ENCODE results near the gene MLN.

- TF ChIP-seq ZFX (IDR thresholded peaks at IDR 0.05) (no peak), POLR2AphosphoS5 (IDR thresholded peaks at IDR 0.05; ENCODE audit: low read depth, low read length) (no peak), POLR2A (IDR thresholded peaks at IDR 0.05; ENCODE audit: borderline replicate concordance, extremely low read depth, insufficient read depth, insufficient read length) (no peak), YY1 (IDR thresholded peaks at IDR 0.05; ENCODE audit: extremely low read depth, insufficient replicate concordance, low read depth, low read length) (no peak), EZH2 (IDR thresholded peaks at IDR 0.05) (no peak), MAX (IDR thresholded peaks at IDR 0.05) (no peak), ATF3 (IDR thresholded peaks at IDR 0.05) (no peak), RAD21 (IDR thresholded peaks at IDR 0.05; ENCODE audit: low read depth) (no peak)
- TF ChIP-seq, protein P1, sequence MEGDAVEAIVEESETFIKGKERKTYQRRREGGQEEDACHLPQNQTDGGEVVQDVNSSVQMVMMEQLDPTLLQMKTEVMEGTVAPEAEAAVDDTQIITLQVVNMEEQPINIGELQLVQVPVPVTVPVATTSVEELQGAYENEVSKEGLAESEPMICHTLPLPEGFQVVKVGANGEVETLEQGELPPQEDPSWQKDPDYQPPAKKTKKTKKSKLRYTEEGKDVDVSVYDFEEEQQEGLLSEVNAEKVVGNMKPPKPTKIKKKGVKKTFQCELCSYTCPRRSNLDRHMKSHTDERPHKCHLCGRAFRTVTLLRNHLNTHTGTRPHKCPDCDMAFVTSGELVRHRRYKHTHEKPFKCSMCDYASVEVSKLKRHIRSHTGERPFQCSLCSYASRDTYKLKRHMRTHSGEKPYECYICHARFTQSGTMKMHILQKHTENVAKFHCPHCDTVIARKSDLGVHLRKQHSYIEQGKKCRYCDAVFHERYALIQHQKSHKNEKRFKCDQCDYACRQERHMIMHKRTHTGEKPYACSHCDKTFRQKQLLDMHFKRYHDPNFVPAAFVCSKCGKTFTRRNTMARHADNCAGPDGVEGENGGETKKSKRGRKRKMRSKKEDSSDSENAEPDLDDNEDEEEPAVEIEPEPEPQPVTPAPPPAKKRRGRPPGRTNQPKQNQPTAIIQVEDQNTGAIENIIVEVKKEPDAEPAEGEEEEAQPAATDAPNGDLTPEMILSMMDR (IDR thresholded peaks at IDR 0.05 in 2 of 3, conservative IDR thresholded peaks at IDR 0.05 in 1 of 3; ENCODE audit: borderline replicate concordance in 1 of 3, insufficient read depth in 1 of 3, low read depth in 2 of 3, low read length in 2 of 3), result no peak
Observed at GRCh38 chr6:33817489-33817888, 13.7 kb upstream of the MLN start.
